Measurements from ENCODE around the gene TLR3. TPM values are rescaled to one million over a fixed set of nuclear protein-coding genes. Genes with fewer than 3 reads are reported as not detected.

Gene TLR3
- polyA plus RNA-seq, 1 donor from 2014 or later, result not detected

GRCh38 chr4:186074189-186074588 lies 5.2 kb downstream of the TLR3 start:
- no peaks in the 10 kb centered on the region for H4K20me1 ChIP-seq (ENCODE audit: insufficient read depth)
- no peaks in the 10 kb centered on the region for H3F3A ChIP-seq (ENCODE audit: insufficient read depth, low read length, poor library complexity, severe bottlenecking)
- no peak overlapping the region for H2AFZ ChIP-seq (ENCODE audit: low read depth, low read length)
- H3K4me2 ChIP-seq (ENCODE audit: low read length), result no peak overlapping the region
- H3K9me2 ChIP-seq (ENCODE audit: insufficient read depth, low read length), result no peaks in the 10 kb centered on the region
- H3K9ac ChIP-seq (ENCODE audit: low read length), result no peak overlapping the region
- no peaks in the 10 kb centered on the region for H3K9me3 ChIP-seq (ENCODE audit: low read length)
- H3K27ac ChIP-seq (ENCODE audit: low read length), result no peak overlapping the region
- H3K27me3 ChIP-seq (ENCODE audit: insufficient read depth, low read depth, low read length), result no peaks in the 10 kb centered on the region
- no peaks in the 10 kb centered on the region for H3K36me3 ChIP-seq (ENCODE audit: insufficient read depth, low read length)
- H3K79me2 ChIP-seq (replicated peaks; ENCODE audit: insufficient read depth, low read length), result no peaks in the 10 kb centered on the region
- no peak overlapping the region for H3K4me3 ChIP-seq (ENCODE audit: low read length)
- TF ChIP-seq CTCF (IDR thresholded peaks at IDR 0.05; ENCODE audit: poor library complexity, severe bottlenecking) (no peak), RAD21 (conservative IDR thresholded peaks at IDR 0.05) (no peak), SMC3 (conservative IDR thresholded peaks at IDR 0.05; ENCODE audit: poor library complexity) (no peak), EP300 (conservative IDR thresholded peaks at IDR 0.05; ENCODE audit: poor library complexity, severe bottlenecking) (no peak), REST (IDR thresholded peaks at IDR 0.05; ENCODE audit: borderline replicate concordance) (no peak), MXI1 (conservative IDR thresholded peaks at IDR 0.05; ENCODE audit: poor library complexity, severe bottlenecking) (no peak), POLR2AphosphoS5 (IDR thresholded peaks at IDR 0.05) (no peak), EZH2 (IDR thresholded peaks at IDR 0.05; ENCODE audit: borderline replicate concordance, insufficient read depth, low read length, poor library complexity, severe bottlenecking) (no peak), TAF1 (IDR thresholded peaks at IDR 0.05; ENCODE audit: low read depth) (no peak)

- TF ChIP-seq EZH2 (IDR thresholded peaks at IDR 0.05; ENCODE audit: borderline replicate concordance, insufficient read depth, low read length, poor library complexity, severe bottlenecking) (no peak), RAD21 (conservative IDR thresholded peaks at IDR 0.05) (no peak), MXI1 (conservative IDR thresholded peaks at IDR 0.05; ENCODE audit: poor library complexity, severe bottlenecking) (no peak), EP300 (conservative IDR thresholded peaks at IDR 0.05; ENCODE audit: poor library complexity, severe bottlenecking) (no peak)
- no peaks in the 10 kb centered on the region for H3F3A ChIP-seq (ENCODE audit: insufficient read depth, low read length, poor library complexity, severe bottlenecking)
- H3K27me3 ChIP-seq (ENCODE audit: insufficient read depth, low read depth, low read length), result no peaks in the 10 kb centered on the region
- no peaks in the 10 kb centered on the region for H3K36me3 ChIP-seq (ENCODE audit: insufficient read depth, low read length)
- H3K9ac ChIP-seq (ENCODE audit: low read length), result no peak overlapping the region
- H3K9me3 ChIP-seq (ENCODE audit: low read length), result no peaks in the 10 kb centered on the region
- H2AFZ ChIP-seq (ENCODE audit: low read depth, low read length), result no peak overlapping the region
- no peaks in the 10 kb centered on the region for H3K9me2 ChIP-seq (ENCODE audit: insufficient read depth, low read length)
- H3K4me3 ChIP-seq (ENCODE audit: low read length), result peak overlapping the region; percentile 22
- H3K79me2 ChIP-seq (replicated peaks; ENCODE audit: insufficient read depth, low read length), result no peaks in the 10 kb centered on the region
- no peaks in the 10 kb centered on the region for H4K20me1 ChIP-seq (ENCODE audit: insufficient read depth)
- no peak overlapping the region for H3K4me2 ChIP-seq (ENCODE audit: low read length)
- H3K27ac ChIP-seq (ENCODE audit: low read length), result no peak overlapping the region
Measured at GRCh38 chr4:186078981-186079638, 10.2 kb downstream of the TLR3 start.
